COLO668 (cell line): ENCODE data around the gene FSHR.

Experiments
- DNase-seq: peaks from one replicate; lab custom pipeline; 2025; ENCODE audit not compliant: unreplicated experiment; lab: John Stamatoyannopoulos, UW

Gene FSHR, protein sequence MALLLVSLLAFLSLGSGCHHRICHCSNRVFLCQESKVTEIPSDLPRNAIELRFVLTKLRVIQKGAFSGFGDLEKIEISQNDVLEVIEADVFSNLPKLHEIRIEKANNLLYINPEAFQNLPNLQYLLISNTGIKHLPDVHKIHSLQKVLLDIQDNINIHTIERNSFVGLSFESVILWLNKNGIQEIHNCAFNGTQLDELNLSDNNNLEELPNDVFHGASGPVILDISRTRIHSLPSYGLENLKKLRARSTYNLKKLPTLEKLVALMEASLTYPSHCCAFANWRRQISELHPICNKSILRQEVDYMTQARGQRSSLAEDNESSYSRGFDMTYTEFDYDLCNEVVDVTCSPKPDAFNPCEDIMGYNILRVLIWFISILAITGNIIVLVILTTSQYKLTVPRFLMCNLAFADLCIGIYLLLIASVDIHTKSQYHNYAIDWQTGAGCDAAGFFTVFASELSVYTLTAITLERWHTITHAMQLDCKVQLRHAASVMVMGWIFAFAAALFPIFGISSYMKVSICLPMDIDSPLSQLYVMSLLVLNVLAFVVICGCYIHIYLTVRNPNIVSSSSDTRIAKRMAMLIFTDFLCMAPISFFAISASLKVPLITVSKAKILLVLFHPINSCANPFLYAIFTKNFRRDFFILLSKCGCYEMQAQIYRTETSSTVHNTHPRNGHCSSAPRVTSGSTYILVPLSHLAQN

DNA sequence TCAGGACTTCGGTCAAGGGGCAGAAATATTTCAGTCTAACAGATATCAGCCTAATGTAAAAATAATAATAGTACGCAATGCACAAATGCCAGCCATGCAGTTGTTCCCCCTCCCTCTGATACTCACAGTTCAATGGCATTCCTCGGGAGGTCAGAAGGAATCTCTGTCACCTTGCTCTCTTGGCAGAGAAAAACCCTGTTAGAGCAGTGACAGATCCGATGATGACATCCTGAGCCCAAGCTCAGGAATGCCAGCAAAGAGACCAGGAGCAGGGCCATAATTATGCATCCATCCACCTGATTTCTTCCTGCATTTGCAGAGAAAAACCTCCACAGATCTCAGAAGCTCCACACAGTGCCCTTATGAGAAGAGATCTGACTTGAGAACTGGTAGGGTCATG, at the start of gene FSHR:
Gene FSHR (minus strand): TSS at position 376 of the 400 bp plus-strand sequence. CDS start 98 bp downstream, at position 278.
- DNase-seq, result no peak

- no peak for DNase-seq
These were observed 45.0 kb upstream of the FSHR start for GRCh38 chr2:49199266-49199665.

GRCh38 chr2:49194701-49195100, 40.4 kb upstream of the FSHR start:
- DNase-seq, result no peak

DNA sequence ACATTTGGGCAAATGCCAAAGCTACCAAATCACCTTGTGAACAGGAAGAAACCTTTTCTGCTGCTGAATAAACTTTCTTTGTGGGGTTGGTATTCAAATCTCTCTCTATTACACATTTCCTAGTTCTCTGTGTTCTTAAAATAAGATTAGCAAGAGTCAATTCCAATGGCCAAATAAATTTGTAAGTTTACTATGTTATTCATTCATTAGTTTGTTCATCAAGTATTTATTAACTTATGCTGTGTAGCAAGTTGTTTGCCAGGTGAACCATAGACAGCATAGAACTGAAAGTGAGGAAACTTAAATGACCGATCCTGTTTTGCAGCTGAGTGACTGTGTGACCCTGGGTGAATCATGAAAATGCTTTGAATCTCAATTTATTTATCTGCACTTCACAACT, 37.7 kb upstream of the FSHR start:
- DNase-seq, result no peak

- DNase-seq, result no peak
These were observed 35.4 kb upstream of the FSHR start for GRCh38 chr2:49189512-49190225.

GRCh38 chr2:49186050-49186648, 31.8 kb upstream of the FSHR start:
- no peak for DNase-seq

DNA sequence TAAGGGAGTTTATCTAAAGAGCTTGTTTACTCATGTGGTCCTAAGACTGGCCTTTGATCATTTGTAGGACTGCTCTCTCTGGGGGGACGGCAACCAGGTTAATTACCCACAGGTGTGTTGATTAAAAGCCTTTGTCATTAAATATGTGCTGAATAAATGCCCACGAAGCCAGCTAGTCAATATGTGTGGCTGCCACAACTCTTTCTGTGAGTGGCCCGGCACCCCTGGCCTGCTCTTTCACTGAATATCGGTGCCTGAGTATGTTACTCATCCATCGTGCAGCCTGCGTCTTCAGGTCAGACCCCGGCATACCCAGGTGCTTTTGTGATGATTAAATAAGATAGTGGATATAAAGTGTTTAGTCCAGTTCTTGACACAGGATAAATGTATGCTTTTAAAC, 24.3 kb upstream of the FSHR start:
- no peak for DNase-seq

- no peak for DNase-seq
These were observed 22.9 kb upstream of the FSHR start for GRCh38 chr2:49177194-49177593.

DNA sequence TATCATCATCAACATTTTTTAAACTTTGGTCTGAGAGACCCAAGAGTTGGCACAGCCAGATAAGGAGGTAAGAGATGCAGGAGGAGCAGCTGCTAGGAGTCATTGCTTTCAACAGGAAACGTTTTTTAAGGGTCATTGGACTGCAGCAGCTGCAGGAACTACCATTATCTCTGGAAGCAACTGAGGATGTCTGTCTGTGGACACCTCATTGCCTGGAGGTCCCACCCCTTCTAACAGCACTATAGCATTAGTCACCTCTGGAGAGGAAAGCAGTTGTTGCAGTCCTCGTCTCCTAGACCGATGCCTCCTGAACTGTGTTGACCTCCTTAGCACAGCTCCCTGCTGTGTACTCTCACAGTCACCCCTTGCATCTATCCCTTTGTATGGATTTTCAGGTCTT, 21.5 kb upstream of the FSHR start:
- DNase-seq, result no peak

GRCh38 chr2:49174750-49175149, 20.4 kb upstream of the FSHR start:
- no peak for DNase-seq

GRCh38 chr2:49167131-49167530, 12.8 kb upstream of the FSHR start:
- DNase-seq, result peak; percentile 20

DNA sequence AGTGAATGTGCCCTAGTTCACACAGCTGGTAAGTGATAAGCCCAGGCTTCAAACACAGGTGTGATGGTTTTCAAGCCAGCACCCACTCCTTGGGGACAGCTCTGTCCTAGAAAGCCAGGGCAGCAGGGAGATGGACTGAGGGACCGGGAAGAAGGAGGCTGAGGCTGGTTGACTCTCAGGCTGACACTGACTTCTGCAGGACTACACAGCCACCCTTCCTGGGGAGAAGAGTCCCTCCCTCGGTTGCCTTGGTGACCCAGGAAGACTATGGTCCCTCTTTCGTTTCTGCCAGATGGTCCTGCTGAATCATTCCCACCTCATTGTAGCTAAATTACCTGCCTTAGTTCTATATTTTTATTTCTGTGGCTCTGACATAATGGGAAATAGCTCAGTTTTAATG, 11.3 kb upstream of the FSHR start:
- no peak for DNase-seq

DNA sequence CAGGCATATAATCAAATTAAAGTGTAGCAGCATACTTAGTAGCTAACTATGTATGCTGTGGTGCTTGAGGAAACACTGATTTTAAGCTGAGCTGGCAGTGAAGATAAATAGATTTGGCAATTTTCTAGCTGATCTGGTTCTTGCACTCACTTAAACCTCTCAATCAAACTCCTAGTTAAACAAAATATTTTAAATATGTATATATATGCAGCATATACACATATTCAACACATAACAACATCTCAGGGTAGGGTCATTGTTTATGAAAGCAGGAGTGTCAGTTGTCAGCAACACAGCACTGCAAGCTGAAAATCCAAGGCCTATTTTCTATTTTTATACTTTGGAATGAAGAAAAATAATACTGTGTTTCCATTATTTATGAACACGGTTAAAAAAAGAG, 10.4 kb upstream of the FSHR start:
- DNase-seq, result no peak

GRCh38 chr2:49162151-49162550, 7.8 kb upstream of the FSHR start:
- DNase-seq, result no peak

DNA sequence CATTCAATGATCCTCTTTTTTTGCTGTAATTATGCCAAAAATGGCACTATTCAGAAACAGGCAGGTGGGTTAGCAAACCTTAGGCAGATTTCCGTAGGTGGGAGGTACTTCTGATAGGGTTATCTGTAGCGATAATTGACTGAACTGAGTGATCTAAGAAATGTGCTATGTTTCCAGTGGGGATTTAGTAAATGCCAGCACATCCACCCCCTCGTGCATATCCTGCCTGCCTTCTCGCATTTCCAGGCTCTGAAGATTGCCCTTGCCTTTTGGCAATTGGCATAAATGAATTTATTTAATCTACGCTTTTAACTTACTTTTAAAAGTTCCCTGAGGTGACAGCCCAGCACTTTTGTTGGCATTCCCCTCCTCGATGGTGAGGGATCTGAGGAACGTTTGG, 576 bp upstream of the FSHR start:
- DNase-seq, result no peak

DNA sequence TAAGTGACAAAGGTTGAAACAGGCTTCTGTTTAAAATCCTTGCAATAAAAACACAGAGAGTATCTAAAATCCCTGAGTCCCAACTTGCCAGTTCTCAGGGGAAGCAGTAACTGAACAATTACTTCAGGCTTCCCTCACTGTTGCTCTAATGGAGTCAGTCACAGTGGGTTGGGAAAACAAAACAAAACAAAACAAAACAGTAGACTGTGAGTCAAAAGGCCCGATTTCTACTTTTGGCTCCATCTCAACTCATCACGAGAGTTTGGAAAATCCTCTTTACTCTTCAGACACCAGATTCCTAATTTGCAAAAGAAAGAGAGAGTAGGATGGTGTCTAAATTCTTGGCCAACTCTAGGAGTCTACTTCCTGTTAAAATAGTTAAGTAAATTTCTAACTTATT, 1.1 kb downstream of the FSHR start:
- DNase-seq, result no peak

DNA sequence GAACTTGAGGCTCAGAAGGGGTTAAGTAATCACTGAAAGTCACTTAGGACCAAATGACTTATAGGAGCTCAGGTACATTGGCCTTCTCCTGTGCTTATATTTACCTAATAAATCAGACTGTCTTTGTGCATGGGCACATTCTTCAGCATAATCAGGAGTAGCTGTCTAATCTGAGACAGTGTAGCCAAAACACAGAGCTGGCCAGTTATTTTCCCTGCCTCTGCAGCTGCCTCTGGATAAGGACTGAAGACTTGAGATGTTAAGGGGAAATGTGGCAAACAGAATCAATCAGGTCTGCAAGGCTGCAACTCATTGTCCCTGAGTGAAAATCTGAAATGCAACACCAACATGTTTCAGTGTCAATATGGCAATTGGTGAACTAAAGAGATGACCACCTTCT, 1.5 kb downstream of the FSHR start:
- no peak for DNase-seq

DNA sequence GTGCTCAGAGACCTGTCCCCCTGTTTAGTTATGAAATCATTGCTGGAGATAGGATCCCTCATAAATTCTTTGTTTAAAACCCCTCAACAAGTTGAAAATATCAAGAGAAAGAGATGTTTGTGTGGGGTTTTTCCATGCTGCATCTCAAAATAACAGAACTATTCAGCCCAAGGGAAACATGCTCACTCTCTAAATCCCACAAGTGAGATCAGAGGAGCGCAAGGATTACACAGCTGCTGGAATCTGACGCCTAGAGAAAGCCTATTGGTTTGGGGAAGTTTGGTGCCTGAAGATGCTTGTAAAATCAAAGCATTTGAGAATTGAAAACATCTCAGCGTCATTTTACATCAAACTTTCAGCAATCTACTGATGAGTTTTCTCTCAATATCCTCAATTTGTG, 7.9 kb downstream of the FSHR start:
- no peak for DNase-seq

- no peak for DNase-seq
These were observed 22.5 kb downstream of the FSHR start for GRCh38 chr2:49131801-49132200.

DNA sequence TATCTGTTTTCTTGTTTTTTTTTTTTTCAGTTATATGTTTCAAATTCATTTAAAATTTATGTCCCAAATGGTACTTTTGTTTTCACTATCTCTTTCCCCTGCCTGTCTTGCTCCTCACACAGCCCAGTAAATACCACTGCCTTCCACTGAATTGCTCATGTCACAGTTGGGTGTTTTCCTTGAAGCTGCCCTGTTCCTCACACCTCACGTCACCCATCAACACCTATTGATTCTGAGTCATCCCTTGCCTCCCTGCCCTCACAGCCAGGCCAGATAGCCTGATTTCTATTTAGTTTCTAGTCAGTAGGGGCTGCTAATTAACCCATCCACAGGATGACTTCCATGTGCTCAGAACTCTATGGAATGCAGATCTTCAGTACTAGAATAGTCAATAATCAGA, 25.3 kb downstream of the FSHR start:
- DNase-seq, result no peak

DNA sequence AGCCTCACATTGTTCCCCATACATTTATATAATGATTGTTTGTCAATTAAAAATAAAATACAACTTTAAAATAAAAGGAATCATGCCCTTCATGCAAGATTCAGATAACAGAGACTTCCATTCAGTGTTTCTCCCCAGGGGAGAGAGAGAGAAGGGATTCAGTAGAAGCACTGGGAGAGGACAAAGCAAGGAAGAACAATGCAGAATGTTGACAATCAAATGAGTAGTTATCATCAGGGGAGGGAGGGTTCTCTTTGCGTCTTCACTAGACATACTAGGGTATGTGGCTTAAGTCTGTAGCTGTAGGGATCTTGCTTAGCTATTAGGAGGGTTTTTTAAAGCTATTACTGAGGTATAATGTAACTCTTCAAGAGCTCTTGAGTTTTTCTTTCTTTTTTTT, 30.7 kb downstream of the FSHR start:
- no peak for DNase-seq

- no peak for DNase-seq
These were observed 32.2 kb downstream of the FSHR start for GRCh38 chr2:49122107-49122506.
